Mucosa of descending colon (tissue), 3 donors: ENCODE data around the gene RPL6. TPM values are rescaled to one million over a fixed set of nuclear protein-coding genes. Genes with fewer than 3 reads are reported as not detected.

Experiments used
- ATAC-seq: fragments of 200-7000 bp; cut with Tn5 transposase; one replicate; pipeline ENCODE4 v1.9.1; 2020; ENCODE audit warnings: mild to moderate bottlenecking, moderate library complexity
- DNase-seq, 3 donors: peaks; one replicate each; pipeline ENCODE4 v3.0.0-alpha.2; 2020
- H3K36me3 ChIP-seq: fragments of 200-600 bp; one replicate; pipeline ENCODE4 v1.8.0; 2021; ENCODE audit warnings: low read depth, mild to moderate bottlenecking
- H3K4me1 ChIP-seq: fragments of 200-600 bp; one replicate; pipeline ENCODE4 v1.8.0; 2021; ENCODE audit warnings: low read depth, mild to moderate bottlenecking
- H3K4me3 ChIP-seq: fragments of 200-600 bp; one replicate; pipeline ENCODE4 v1.8.0; 2021; ENCODE audit warnings: mild to moderate bottlenecking
- H3K9me3 ChIP-seq: fragments of 200-600 bp; one replicate; pipeline ENCODE4 v1.8.0; 2021; ENCODE audit warnings: mild to moderate bottlenecking
- CTCF ChIP-seq: fragments of 200-600 bp; IDR thresholded peaks from one replicate; pipeline ENCODE4 v1.8.0; 2022; ENCODE audit warnings: antibody characterized with exemption, mild to moderate bottlenecking
- intact Hi-C, 2 donors: fragments of 100-400 bp; cut with DNase I in 1 of 2; cut with micrococcal nuclease in 1 of 2; formaldehyde crosslinking; loops; one replicate each; pipeline versions ENCODE4 v1.11.0 to v1.11.1; 2022; cut with DNase I, micrococcal nuclease
- total RNA-seq, 3 donors: library from RNA; stranded (reverse); fragmentation: NEBNext Ultra II Directional in 2 of 3; extraction: Animal tissue kit (Norgen Biotek cat#: 25700) in 2 of 3; gene quantifications; one replicate each; pipeline versions ENCODE4 v1.2.1 to v1.2.4, GENCODE V29; 2021 to 2023
- donor health status: DM: no; HTN: no; CAD: no; lungs with moderate emphysema.
- donor health status: DM: no; HTN: no; CAD: no.
- donor health status: DM: no; HTN: yes; CAD: no.

Gene RPL6
- total RNA-seq, 3 donors from 2014 or later, result 860 to 921 (median 894) TPM

- Histone ChIP-seq H3K36me3 (no peaks in the 10 kb centered on the region), H3K4me1 (no peaks in the 10 kb centered on the region), H3K4me3 (no peak overlapping the region), H3K9me3 (no peaks in the 10 kb centered on the region)
- DNase-seq, result no peak
- no peak for ATAC-seq
- TF ChIP-seq CTCF, result no peak
- intact Hi-C loops, result no loop called here
These were observed 24.1 kb upstream of the RPL6 start for GRCh38 chr12:112433551-112433950.

GRCh38 chr12:112431965-112432364 is 22.6 kb upstream of the RPL6 start:
- intact Hi-C loops, result no loop called here
- Histone ChIP-seq H3K4me3 (no peak overlapping the region), H3K4me1 (no peaks in the 10 kb centered on the region), H3K36me3 (no peaks in the 10 kb centered on the region), H3K9me3 (no peaks in the 10 kb centered on the region)
- DNase-seq (no peak), ATAC-seq (no peak)
- no peak for TF ChIP-seq CTCF

- ATAC-seq (no peak), DNase-seq (no peak)
- TF ChIP-seq CTCF, result no peak
- intact Hi-C loops, result no loop called here
- Histone ChIP-seq H3K9me3 (no peaks in the 10 kb centered on the region), H3K4me3 (no peak overlapping the region), H3K4me1 (no peaks in the 10 kb centered on the region), H3K36me3 (no peaks in the 10 kb centered on the region)
These were observed 21.5 kb upstream of the RPL6 start for GRCh38 chr12:112430929-112431328.

GRCh38 chr12:112427760-112428159 is 18.4 kb upstream of the RPL6 start:
- H3K4me1 ChIP-seq, result peaks cover 2% of the 10 kb centered on the region
- no peaks in the 10 kb centered on the region for H3K36me3 ChIP-seq
- no peaks in the 10 kb centered on the region for H3K9me3 ChIP-seq
- ATAC-seq, result no peak
- intact Hi-C loops, result no loop called here
- DNase-seq, result no peak
- no peak overlapping the region for H3K4me3 ChIP-seq
- TF ChIP-seq CTCF, result no peak

- H3K4me1 ChIP-seq, result peaks cover 2% of the 10 kb centered on the region
- no peaks in the 10 kb centered on the region for H3K9me3 ChIP-seq
- no peak for TF ChIP-seq CTCF
- intact Hi-C loops, result no loop called here
- no peaks in the 10 kb centered on the region for H3K36me3 ChIP-seq
- ATAC-seq (no peak), DNase-seq (no peak)
- H3K4me3 ChIP-seq, result no peak overlapping the region
These were observed 16.4 kb upstream of the RPL6 start for GRCh38 chr12:112425582-112426382.
